ENCODE results near the gene ASPSCR1. TPM values are rescaled to one million over a fixed set of nuclear protein-coding genes. Genes with fewer than 3 reads are reported as not detected.

The ASPSCR1 gene
- total and polyA plus RNA-seq, 2 of the 13 experiments (the other 11 are each of a cell fraction or from before 2014, with no cell fraction given): 274 to 314 TPM

DNA sequence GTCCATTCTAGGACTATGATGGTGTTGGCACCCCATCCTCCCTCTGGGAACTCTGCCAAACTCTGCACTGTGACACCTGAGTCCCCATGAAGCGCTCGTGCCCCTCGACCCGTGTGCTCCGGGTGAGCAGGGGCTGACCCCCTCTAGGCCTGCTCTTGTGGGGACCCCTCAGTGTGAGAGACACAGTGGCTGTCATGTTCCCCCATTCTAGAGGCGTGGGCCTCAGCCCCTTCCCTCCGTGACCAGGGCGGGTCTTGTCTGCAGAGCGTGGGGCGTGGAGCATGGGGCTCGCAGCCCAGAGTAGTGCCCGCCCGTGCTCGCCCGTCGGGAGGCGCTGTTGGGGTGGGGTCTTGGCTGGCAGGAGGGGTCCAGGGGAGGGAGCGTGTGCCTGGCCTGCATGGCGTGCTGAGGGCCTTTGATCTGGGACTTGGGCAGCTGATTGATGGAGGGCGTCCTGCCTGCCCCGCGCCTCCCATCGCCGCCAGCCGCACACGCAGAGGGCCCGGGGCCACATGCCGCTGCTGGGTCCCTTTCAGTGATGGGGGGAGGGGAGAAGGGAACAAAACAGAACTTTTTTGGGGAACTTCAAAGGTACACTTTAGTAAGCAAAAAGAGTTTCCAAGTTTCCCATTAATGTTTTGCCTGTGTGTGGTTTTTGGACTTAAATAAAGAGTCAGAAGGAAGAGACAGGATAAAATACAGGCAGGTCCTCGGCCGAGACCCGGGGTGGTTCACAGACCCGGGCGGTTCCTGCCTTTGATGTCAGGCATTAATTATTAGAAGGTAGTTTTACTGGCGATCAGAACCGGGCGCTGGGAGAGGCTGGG is 22.8 kb downstream of the ASPSCR1 start (continued):
- TF ChIP-seq ZSCAN21 (CRISPR knock-in tag; IDR thresholded peaks at IDR 0.05; ENCODE audit: borderline replicate concordance) (0 out of 2 replicates have a peak, but pooled peaks have one; percentile 59), SP4 (CRISPR knock-in tag; IDR thresholded peaks at IDR 0.05) (0 out of 2 replicates have a peak, but pooled peaks have one; percentile 41), ZNF431 (CRISPR knock-in tag; IDR thresholded peaks at IDR 0.05; ENCODE audit: borderline replicate concordance, low read depth) (peak; percentile 70; the same call in 1 of the 2 replicates), ZNF253 (CRISPR knock-in tag; IDR thresholded peaks at IDR 0.05; ENCODE audit: borderline replicate concordance) (no peak), ZNF33A (CRISPR knock-in tag; IDR thresholded peaks at IDR 0.05; ENCODE audit: borderline replicate concordance) (0 out of 2 replicates have a peak, but pooled peaks have one; percentile 27)
- TF ChIP-seq, protein P1, sequence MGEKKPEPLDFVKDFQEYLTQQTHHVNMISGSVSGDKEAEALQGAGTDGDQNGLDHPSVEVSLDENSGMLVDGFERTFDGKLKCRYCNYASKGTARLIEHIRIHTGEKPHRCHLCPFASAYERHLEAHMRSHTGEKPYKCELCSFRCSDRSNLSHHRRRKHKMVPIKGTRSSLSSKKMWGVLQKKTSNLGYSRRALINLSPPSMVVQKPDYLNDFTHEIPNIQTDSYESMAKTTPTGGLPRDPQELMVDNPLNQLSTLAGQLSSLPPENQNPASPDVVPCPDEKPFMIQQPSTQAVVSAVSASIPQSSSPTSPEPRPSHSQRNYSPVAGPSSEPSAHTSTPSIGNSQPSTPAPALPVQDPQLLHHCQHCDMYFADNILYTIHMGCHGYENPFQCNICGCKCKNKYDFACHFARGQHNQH (CRISPR knock-in tag; IDR thresholded peaks at IDR 0.05): no peak
- TF ChIP-seq, protein P2, sequence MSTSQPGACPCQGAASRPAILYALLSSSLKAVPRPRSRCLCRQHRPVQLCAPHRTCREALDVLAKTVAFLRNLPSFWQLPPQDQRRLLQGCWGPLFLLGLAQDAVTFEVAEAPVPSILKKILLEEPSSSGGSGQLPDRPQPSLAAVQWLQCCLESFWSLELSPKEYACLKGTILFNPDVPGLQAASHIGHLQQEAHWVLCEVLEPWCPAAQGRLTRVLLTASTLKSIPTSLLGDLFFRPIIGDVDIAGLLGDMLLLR (CRISPR knock-in tag; IDR thresholded peaks at IDR 0.05): no peak
- TF ChIP-seq, protein P3, sequence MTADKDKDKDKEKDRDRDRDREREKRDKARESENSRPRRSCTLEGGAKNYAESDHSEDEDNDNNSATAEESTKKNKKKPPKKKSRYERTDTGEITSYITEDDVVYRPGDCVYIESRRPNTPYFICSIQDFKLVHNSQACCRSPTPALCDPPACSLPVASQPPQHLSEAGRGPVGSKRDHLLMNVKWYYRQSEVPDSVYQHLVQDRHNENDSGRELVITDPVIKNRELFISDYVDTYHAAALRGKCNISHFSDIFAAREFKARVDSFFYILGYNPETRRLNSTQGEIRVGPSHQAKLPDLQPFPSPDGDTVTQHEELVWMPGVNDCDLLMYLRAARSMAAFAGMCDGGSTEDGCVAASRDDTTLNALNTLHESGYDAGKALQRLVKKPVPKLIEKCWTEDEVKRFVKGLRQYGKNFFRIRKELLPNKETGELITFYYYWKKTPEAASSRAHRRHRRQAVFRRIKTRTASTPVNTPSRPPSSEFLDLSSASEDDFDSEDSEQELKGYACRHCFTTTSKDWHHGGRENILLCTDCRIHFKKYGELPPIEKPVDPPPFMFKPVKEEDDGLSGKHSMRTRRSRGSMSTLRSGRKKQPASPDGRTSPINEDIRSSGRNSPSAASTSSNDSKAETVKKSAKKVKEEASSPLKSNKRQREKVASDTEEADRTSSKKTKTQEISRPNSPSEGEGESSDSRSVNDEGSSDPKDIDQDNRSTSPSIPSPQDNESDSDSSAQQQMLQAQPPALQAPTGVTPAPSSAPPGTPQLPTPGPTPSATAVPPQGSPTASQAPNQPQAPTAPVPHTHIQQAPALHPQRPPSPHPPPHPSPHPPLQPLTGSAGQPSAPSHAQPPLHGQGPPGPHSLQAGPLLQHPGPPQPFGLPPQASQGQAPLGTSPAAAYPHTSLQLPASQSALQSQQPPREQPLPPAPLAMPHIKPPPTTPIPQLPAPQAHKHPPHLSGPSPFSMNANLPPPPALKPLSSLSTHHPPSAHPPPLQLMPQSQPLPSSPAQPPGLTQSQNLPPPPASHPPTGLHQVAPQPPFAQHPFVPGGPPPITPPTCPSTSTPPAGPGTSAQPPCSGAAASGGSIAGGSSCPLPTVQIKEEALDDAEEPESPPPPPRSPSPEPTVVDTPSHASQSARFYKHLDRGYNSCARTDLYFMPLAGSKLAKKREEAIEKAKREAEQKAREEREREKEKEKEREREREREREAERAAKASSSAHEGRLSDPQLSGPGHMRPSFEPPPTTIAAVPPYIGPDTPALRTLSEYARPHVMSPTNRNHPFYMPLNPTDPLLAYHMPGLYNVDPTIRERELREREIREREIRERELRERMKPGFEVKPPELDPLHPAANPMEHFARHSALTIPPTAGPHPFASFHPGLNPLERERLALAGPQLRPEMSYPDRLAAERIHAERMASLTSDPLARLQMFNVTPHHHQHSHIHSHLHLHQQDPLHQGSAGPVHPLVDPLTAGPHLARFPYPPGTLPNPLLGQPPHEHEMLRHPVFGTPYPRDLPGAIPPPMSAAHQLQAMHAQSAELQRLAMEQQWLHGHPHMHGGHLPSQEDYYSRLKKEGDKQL (CRISPR knock-in tag; IDR thresholded peaks at IDR 0.05; ENCODE audit: low read depth): peak; percentile 38
- TF ChIP-seq, protein P4, sequence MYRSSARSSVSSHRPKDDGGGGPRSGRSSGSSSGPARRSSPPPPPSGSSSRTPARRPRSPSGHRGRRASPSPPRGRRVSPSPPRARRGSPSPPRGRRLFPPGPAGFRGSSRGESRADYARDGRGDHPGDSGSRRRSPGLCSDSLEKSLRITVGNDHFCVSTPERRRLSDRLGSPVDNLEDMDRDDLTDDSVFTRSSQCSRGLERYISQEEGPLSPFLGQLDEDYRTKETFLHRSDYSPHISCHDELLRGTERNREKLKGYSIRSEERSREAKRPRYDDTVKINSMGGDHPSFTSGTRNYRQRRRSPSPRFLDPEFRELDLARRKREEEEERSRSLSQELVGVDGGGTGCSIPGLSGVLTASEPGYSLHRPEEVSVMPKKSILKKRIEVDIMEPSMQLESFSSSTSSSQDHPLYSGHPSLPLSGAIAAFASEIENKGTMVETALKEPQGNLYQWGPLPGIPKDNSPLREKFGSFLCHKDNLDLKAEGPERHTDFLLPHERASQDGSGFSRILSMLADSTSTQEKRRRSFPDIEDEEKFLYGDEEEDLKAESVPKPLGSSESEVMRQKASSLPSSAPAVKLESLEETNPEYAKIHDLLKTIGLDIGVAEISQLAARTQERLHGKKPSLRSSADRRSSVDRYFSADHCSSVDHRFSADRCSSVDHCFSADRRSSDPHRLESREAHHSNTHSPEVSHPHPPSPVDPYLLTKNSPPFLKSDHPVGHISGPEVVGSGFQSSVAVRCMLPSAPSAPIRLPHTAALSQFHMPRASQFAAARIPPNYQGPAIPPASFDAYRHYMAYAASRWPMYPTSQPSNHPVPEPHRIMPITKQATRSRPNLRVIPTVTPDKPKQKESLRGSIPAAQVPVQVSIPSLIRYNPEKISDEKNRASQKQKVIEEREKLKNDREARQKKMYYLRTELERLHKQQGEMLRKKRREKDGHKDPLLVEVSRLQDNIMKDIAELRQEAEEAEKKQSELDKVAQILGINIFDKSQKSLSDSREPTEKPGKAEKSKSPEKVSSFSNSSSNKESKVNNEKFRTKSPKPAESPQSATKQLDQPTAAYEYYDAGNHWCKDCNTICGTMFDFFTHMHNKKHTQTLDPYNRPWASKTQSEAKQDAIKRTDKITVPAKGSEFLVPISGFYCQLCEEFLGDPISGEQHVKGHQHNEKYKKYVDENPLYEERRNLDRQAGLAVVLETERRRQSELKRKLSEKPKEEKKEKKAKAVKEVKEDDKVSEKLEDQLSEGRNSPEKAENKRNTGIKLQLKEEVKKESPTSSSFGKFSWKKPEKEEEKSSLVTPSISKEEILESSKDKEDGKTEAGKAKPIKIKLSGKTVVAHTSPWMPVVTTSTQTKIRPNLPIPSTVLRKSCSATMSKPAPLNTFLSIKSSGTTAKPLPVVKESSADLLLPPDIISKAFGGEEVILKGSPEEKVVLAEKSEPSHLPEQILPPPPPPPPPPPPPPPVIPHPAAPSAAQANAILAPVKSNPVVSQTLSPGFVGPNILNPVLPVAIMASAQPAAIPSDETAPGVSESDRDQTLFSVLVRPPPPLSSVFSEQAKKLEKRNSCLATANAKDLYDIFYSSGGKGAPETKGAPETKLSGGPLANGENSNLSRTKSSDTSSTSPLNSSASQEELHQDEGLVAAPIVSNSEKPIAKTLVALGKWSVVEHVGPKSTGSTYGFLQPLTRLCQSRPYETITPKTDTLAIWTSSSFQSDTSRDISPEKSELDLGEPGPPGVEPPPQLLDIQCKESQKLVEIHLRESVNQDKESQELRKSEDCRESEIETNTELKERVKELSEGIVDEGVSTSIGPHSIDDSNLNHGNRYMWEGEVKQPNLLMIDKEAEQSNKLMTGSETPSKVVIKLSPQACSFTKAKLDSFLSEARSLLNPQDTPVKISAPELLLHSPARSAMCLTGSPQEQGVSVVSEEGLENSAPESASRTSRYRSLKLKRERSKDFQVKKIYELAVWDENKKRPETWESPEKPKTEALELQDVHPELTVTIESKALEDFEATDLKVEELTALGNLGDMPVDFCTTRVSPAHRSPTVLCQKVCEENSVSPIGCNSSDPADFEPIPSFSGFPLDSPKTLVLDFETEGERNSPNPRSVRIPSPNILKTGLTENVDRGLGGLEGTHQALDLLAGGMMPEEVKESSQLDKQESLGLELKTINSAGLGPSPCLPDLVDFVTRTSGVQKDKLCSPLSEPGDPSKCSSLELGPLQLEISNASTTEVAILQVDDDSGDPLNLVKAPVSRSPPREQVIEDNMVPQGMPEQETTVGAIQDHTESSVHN (CRISPR knock-in tag; IDR thresholded peaks at IDR 0.05): no peak
- TF ChIP-seq, protein P5, sequence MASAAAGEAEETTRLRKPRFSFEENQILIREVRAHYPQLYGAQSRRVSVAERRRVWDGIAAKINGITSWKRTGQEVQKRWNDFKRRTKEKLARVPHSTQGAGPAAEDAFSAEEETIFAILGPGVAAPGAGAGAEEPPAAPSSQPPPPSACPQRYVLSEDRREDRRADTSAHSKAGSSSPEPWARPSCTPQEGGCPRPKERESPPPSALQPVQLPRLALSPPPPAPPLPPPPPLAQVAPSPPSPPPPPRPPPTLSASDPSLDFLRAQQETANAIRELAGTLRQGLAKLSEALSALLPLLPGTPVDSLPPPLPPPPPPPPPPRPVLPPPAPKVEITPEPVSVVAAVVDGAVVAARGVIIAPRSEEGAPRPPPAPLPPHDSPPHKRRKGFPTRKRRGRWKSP (CRISPR knock-in tag; IDR thresholded peaks at IDR 0.05): 0 out of 2 replicates have a peak, but pooled peaks have one; percentile 21
